ENCODE results near the gene STK36. TPM values are rescaled to one million over a fixed set of nuclear protein-coding genes. Genes with fewer than 3 reads are reported as not detected.
"Not testable (repeated sequence)": the region's sequence is repeated elsewhere in the genome, so short reads cannot be mapped to it uniquely, and the experiment has no call there.

Gene STK36
- total RNA-seq, 1 donor from 2014 or later = 42.7 TPM

DNA sequence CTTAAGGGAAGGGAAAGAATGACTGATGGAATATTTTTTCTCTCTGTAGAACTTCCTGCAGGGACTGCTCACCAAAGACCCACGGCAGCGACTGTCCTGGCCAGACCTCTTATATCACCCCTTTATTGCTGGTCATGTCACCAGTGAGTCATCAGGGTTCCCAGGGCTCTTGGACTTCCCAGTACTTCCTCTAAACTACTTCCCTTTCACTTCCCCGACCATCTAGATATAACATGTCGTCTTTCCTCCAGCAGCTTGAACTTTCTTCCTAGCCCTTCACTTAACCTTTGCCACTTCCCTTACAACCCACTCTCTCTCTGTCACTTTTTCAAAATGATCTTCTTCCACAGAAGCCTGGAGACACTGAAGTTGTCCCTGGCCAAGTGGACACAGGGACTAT is 7.2 kb downstream of the STK36 start:
- H3K36me3 Mint-ChIP-seq (ENCODE audit: low read depth) = peaks cover 14% of the 10 kb centered on the region
- H3K27me3 Mint-ChIP-seq (ENCODE audit: low read depth) = no peaks in the 10 kb centered on the region
- no peaks in the 10 kb centered on the region for H3K4me1 Mint-ChIP-seq (ENCODE audit: low read depth)
- no peak overlapping the region for H3K27ac Mint-ChIP-seq (ENCODE audit: unreplicated experiment)
- TF ChIP-seq, protein P1, sequence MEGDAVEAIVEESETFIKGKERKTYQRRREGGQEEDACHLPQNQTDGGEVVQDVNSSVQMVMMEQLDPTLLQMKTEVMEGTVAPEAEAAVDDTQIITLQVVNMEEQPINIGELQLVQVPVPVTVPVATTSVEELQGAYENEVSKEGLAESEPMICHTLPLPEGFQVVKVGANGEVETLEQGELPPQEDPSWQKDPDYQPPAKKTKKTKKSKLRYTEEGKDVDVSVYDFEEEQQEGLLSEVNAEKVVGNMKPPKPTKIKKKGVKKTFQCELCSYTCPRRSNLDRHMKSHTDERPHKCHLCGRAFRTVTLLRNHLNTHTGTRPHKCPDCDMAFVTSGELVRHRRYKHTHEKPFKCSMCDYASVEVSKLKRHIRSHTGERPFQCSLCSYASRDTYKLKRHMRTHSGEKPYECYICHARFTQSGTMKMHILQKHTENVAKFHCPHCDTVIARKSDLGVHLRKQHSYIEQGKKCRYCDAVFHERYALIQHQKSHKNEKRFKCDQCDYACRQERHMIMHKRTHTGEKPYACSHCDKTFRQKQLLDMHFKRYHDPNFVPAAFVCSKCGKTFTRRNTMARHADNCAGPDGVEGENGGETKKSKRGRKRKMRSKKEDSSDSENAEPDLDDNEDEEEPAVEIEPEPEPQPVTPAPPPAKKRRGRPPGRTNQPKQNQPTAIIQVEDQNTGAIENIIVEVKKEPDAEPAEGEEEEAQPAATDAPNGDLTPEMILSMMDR (IDR thresholded peaks at IDR 0.05) = no peak
- H3K9me3 Mint-ChIP-seq (ENCODE audit: low read depth) = no peaks in the 10 kb centered on the region
- DNase-seq (ENCODE audit: low spot score) = no peak
- H3K4me3 Mint-ChIP-seq (ENCODE audit: unreplicated experiment) = no peak overlapping the region

DNA sequence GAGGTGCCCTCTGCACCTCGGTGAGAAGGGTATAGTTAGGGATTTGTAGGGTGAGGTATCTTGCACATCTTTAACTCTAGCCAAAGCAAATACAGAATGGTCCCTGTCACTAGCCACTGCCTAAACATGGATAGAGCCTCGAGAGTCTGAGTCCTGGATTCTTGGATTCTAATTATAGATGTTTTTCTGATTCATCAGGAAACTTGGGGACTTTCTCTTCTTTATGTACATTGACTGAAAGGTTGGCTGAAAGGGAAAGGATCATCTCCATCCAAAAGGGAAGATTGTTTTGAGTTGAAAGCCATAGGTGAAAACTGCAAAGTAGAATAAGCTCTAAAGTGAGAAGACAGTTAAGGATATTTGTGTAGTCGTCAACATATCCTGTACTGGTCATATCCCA is 8.2 kb downstream of the STK36 start:
- TF ChIP-seq, protein P1 (IDR thresholded peaks at IDR 0.05) = no peak
- Mint-ChIP-seq H3K36me3 (ENCODE audit: low read depth) (peaks cover 17% of the 10 kb centered on the region), H3K4me3 (ENCODE audit: unreplicated experiment) (no peak overlapping the region), H3K4me1 (ENCODE audit: low read depth) (no peaks in the 10 kb centered on the region), H3K27ac (ENCODE audit: unreplicated experiment) (no peak overlapping the region), H3K27me3 (ENCODE audit: low read depth) (no peaks in the 10 kb centered on the region), H3K9me3 (ENCODE audit: low read depth) (no peaks in the 10 kb centered on the region)
- no peak for DNase-seq (ENCODE audit: low spot score)

DNA sequence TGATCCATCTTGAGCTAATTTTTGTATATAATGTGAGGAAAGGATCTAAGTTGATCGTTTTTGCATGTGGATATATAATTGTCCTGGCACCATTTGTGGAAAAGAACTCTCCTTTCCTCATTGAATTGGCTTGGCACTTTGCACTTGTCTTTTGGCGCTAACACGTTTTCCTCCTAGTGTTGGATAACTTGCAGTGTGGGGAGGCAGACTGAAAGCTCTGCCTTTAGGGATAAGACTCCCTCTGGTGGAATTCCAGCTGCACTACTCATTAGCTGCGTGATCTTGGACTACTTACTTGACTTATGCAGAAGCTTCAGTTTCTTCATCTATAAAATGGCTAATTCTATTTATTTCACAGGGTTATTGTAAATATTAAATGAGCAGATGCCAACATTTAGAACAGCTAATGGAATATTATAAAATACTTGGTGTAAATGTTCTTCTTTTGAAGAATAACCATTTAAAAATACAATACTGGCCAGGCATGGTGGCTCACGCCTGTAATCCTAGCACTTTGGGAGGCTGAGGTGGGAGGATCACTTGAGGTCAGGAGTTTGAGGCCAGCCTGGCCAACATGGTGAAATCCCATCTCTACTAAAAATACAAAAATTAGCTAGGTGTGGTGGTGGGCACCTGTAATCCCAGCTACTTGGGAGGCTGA is 15.6 kb downstream of the STK36 start:
- H3K9me3 Mint-ChIP-seq (ENCODE audit: low read depth) = not testable (repeated sequence)

DNA sequence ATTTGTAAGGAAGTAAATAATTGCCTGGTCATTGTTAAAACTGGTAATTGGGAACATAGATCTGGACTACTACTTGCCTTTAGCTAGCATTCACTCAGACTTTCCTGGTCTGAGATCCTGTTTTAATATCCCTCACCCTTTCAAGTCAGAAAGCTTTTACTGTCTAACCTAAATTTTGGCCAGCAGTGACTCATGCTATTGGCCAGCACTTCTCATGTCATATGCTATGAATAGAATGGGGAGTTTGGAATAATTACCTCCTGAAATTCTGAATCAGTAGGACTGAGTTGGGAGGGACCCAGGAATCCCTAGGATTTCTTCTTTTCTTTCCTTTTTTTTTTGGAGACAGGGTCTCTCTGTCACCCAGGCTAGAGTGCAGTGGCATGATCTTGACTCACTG is 19.3 kb downstream of the STK36 start:
- peaks cover 24% of the 10 kb centered on the region for H3K36me3 Mint-ChIP-seq (ENCODE audit: low read depth)
- DNase-seq (ENCODE audit: low spot score) = no peak
- peaks cover 15% of the 10 kb centered on the region for H3K4me1 Mint-ChIP-seq (ENCODE audit: low read depth)
- no peak overlapping the region for H3K4me3 Mint-ChIP-seq (ENCODE audit: unreplicated experiment)
- TF ChIP-seq, protein P1 (IDR thresholded peaks at IDR 0.05) = no peak
- peak overlapping the region; percentile 10 for H3K27ac Mint-ChIP-seq (ENCODE audit: unreplicated experiment)
- no peaks in the 10 kb centered on the region for H3K27me3 Mint-ChIP-seq (ENCODE audit: low read depth)
- no peaks in the 10 kb centered on the region for H3K9me3 Mint-ChIP-seq (ENCODE audit: low read depth)

More for the DNA sequence above, 15.6 kb downstream of the STK36 start:
- not testable (repeated sequence) for H3K4me3 Mint-ChIP-seq (ENCODE audit: unreplicated experiment); H3K4me1 Mint-ChIP-seq (ENCODE audit: low read depth); H3K27me3 Mint-ChIP-seq (ENCODE audit: low read depth); DNase-seq (ENCODE audit: low spot score); H3K27ac Mint-ChIP-seq (ENCODE audit: unreplicated experiment)
- H3K36me3 Mint-ChIP-seq (ENCODE audit: low read depth) = peaks cover 11% of the 10 kb centered on the region
- TF ChIP-seq, protein P1 (IDR thresholded peaks at IDR 0.05) = peak; percentile 86

DNA sequence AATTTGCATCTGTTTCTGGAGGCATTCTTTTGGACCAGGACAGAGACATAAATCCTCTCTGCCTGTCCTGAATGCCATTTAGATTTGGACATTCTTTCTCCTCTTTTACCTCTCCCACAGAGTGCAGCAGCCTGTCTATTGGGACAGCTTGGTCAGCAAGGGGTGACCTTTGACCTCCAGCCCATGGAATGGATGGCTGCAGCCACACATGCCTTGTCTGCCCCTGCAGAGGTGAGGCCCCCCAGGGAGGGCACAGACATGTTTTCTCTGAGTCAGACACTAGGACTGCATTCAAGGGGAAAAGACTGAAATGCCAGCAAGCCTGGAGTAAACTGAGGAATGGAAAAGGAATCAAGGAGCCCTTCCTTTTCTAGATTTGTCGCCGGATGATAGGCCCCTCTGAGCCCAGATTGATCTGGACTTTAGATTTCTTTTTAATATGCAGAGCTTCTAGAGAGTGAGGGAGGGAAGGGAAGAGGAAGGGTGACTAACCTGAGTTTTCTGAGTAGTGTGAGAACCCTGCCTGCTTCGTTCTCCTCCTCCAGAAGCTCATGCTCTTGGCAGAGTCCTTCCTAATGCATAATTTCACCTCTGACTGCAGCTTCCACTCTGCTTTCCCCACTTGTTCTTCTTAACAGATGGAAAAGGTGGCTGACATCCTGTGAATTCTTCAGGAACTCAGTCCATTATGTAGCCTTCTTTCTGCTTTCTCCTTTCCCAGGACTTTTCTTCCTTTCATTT is 22.7 kb downstream of the STK36 start:
- Mint-ChIP-seq H3K4me1 (ENCODE audit: low read depth) (peaks cover 12% of the 10 kb centered on the region), H3K9me3 (ENCODE audit: low read depth) (no peaks in the 10 kb centered on the region), H3K27me3 (ENCODE audit: low read depth) (no peaks in the 10 kb centered on the region), H3K36me3 (ENCODE audit: low read depth) (peaks cover 33% of the 10 kb centered on the region), H3K4me3 (ENCODE audit: unreplicated experiment) (no peak overlapping the region), H3K27ac (ENCODE audit: unreplicated experiment) (peak overlapping the region; percentile 71)
- TF ChIP-seq, protein P1 (IDR thresholded peaks at IDR 0.05) = no peak
- DNase-seq (ENCODE audit: low spot score) = no peak

Data from chondrocyte (in vitro differentiated cells).